A549 (cell line): ENCODE measurements around the gene SETBP1.

Source experiments
- BHLHE40 ChIP-seq: IDR thresholded peaks from 2 replicates; pipeline ENCODE4 v1.6.1; 2012; ENCODE audit warnings: low read depth, low read length, inconsistent platforms
- CTCF ChIP-seq: fragments of >200 bp; sonication (Bioruptor Twin); formaldehyde crosslinking; IDR thresholded peaks from 3 replicates; pipeline ENCODE4 v1.5.1; 2016
- JUNB ChIP-seq: fragments of >200 bp; sonication (Bioruptor Twin); formaldehyde crosslinking; IDR thresholded peaks from 2 replicates; pipeline ENCODE4 v1.6.1; 2016
- POLR2A ChIP-seq: IDR thresholded peaks from 2 replicates; pipeline ENCODE4 v1.6.1; 2012; ENCODE audit warnings: mild to moderate bottlenecking, low read length
- RCOR1 ChIP-seq: fragments of 150-350 bp; IDR thresholded peaks from 2 replicates; pipeline ENCODE4 v1.6.1; 2014; ENCODE audit warnings: antibody characterized with exemption, low read length, low read depth
- TF ChIP-seq, protein P1 (sequence below): IDR thresholded peaks from 2 replicates; pipeline ENCODE4 v1.6.1; 2012

- TF ChIP-seq CTCF (no peak), BHLHE40 (no peak), POLR2A (no peak), JUNB (no peak), RCOR1 (no peak)
- TF ChIP-seq, protein P1, sequence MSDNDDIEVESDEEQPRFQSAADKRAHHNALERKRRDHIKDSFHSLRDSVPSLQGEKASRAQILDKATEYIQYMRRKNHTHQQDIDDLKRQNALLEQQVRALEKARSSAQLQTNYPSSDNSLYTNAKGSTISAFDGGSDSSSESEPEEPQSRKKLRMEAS, result no peak
Measured at GRCh38 chr18:44715842-44716241, 35.2 kb downstream of the SETBP1 start.
